SK-N-SH (cell line): ENCODE data around the gene NRL. TPM values are rescaled to one million over a fixed set of nuclear protein-coding genes. Genes with fewer than 3 reads are reported as not detected.

Source experiments
- CTCF ChIA-PET: fragments of 300-600, 350-600 bp; formaldehyde crosslinking; extraction: SDS; loops from one replicate; lab custom pipeline; 2021; lab: Yijun Ruan, JAX
- POLR2A ChIA-PET: fragments of 350-600 bp; sonication (Branson Sonifier 250); formaldehyde crosslinking; extraction: SDS; loops from one replicate; lab custom pipeline; 2020; ENCODE audit warnings: antibody characterized with exemption, inconsistent platforms; lab: Yijun Ruan, JAX
- DNase-seq: peaks from one replicate; pipeline ENCODE4 v3.0.0; 2012
- H2AFZ ChIP-seq: fragments of 200-600 bp; sonication (generic); 2 replicates; pipeline ENCODE4 v1.8.1; 2016; ENCODE audit warnings: antibody characterized with exemption, mild to moderate bottlenecking, low read depth
- H3F3A ChIP-seq: fragments of 200-600 bp; sonication (generic); replicated peaks from 2 replicates; pipeline ENCODE3; 2016; ENCODE audit warnings: antibody characterized with exemption, mild to moderate bottlenecking; ENCODE audit not compliant: insufficient read depth
- H3K27ac ChIP-seq, 2 experiments: fragments of 200-500 bp in 1 of 2; fragments of 200-600 bp in 1 of 2; sonication (Bioruptor generic) in 1 of 2; sonication (generic), shearing (Covaris generic) in 1 of 2; 2 replicates each; pipeline versions ENCODE4 v1.5.1 to v1.6.1; 2014 to 2016; ENCODE audit warnings: low read depth in 2 of 2, inconsistent platforms in 1 of 2, low read length in 1 of 2, mild to moderate bottlenecking in 1 of 2, mixed read lengths in 1 of 2
- H3K27me3 ChIP-seq: fragments of 200-600 bp; sonication (generic), shearing (Covaris generic); 2 replicates; pipeline ENCODE4 v1.6.1; 2016; ENCODE audit warnings: mixed run types; ENCODE audit not compliant: insufficient read depth
- H3K36me3 ChIP-seq, 2 experiments: fragments of 200-500 bp in 1 of 2; fragments of 200-600 bp in 1 of 2; sonication (Bioruptor generic) in 1 of 2; sonication (generic) in 1 of 2; replicated peaks in 1 of 2; 2 replicates each; pipeline versions ENCODE3 to v1.5.1; 2014 to 2016; ENCODE audit warnings: low read length in 1 of 2, mild to moderate bottlenecking in 1 of 2; ENCODE audit not compliant: insufficient read depth in 2 of 2, control insufficient read depth in 1 of 2
- H3K4me1 ChIP-seq, 2 experiments: fragments of 200-500 bp in 1 of 2; fragments of 200-600 bp in 1 of 2; sonication (Bioruptor generic) in 1 of 2; sonication (generic), shearing (Covaris generic) in 1 of 2; 2 replicates each; pipeline versions ENCODE4 v1.5.1 to v1.6.1; 2014 to 2016; ENCODE audit warnings: low read depth in 1 of 2, low read length in 1 of 2, mixed run types in 1 of 2; ENCODE audit not compliant: insufficient read depth in 2 of 2, control insufficient read depth in 1 of 2
- H3K4me2 ChIP-seq: fragments of 200-600 bp; sonication (generic), shearing (Covaris generic); 2 replicates; pipeline ENCODE4 v1.6.1; 2017; ENCODE audit warnings: mixed run types
- H3K4me3 ChIP-seq, 2 experiments: fragments of 200-500 bp in 1 of 2; fragments of 200-600 bp in 1 of 2; sonication (Bioruptor generic) in 1 of 2; sonication (generic), shearing (Covaris generic) in 1 of 2; 2 replicates each; pipeline versions ENCODE4 v1.5.1 to v1.8.1; 2014 to 2016; ENCODE audit warnings: low read depth in 2 of 2, inconsistent platforms in 1 of 2, low read length in 1 of 2, mild to moderate bottlenecking in 1 of 2, mixed read lengths in 1 of 2, moderate library complexity in 1 of 2
- H3K79me2 ChIP-seq: fragments of 200-600 bp; sonication (generic); 2 replicates; pipeline ENCODE4 v1.8.1; 2017; ENCODE audit warnings: mild to moderate bottlenecking; ENCODE audit not compliant: insufficient read depth
- H3K9ac ChIP-seq: fragments of 200-600 bp; sonication (generic); 2 replicates; pipeline ENCODE4 v1.6.1; 2017; ENCODE audit warnings: mixed run types
- H3K9me2 ChIP-seq: fragments of 200-600 bp; sonication (generic); 2 replicates; pipeline ENCODE4 v1.6.1; 2017; ENCODE audit warnings: mixed run types
- H3K9me3 ChIP-seq: fragments of 200-600 bp; sonication (generic); 2 replicates; pipeline ENCODE4 v1.6.1; 2017; ENCODE audit warnings: mixed run types, mild to moderate bottlenecking, moderate library complexity
- H4K20me1 ChIP-seq: fragments of 200-600 bp; sonication (generic); 2 replicates; pipeline ENCODE4 v1.6.1; 2017; ENCODE audit warnings: mild to moderate bottlenecking, mixed run types; ENCODE audit not compliant: insufficient read depth
- ELF1 ChIP-seq: IDR thresholded peaks from 2 replicates; pipeline ENCODE4 v1.4.0; 2012
- EP300 ChIP-seq, 2 experiments: IDR thresholded peaks; 2 replicates each; pipeline versions ENCODE4 v1.4.0 to v1.6.1; 2012; ENCODE audit warnings: borderline replicate concordance in 1 of 2, low read depth in 1 of 2, low read length in 1 of 2
- EZH2phosphoT487 ChIP-seq: fragments of 200-600 bp; sonication (generic); IDR thresholded peaks from 2 replicates; pipeline ENCODE4 v1.6.1; 2017; ENCODE audit warnings: low read depth, mixed run types, mild to moderate bottlenecking, antibody characterized with exemption, moderate library complexity, borderline replicate concordance
- FOSL2 ChIP-seq: IDR thresholded peaks from 2 replicates; pipeline ENCODE4 v1.4.0; 2012; ENCODE audit warnings: low read depth, mild to moderate bottlenecking, moderate library complexity, borderline replicate concordance
- FOXJ3 ChIP-seq: sonication (generic); formaldehyde crosslinking; IDR thresholded peaks from 2 replicates; pipeline ENCODE4 v1.5.1; 2020; ENCODE audit warnings: mild to moderate bottlenecking, missing genetic modification reagents
- GABPA ChIP-seq: IDR thresholded peaks from 2 replicates; pipeline ENCODE4 v1.4.0; 2012; ENCODE audit warnings: low read depth, mild to moderate bottlenecking
- GATA2 ChIP-seq: sonication (generic); formaldehyde crosslinking; IDR thresholded peaks from 2 replicates; pipeline ENCODE4 v1.5.0; 2020; ENCODE audit warnings: mild to moderate bottlenecking, missing genetic modification reagents
- MEF2A ChIP-seq: IDR thresholded peaks from 2 replicates; pipeline ENCODE4 v1.4.0; 2012; ENCODE audit warnings: low read depth, borderline replicate concordance
- RCOR1 ChIP-seq: fragments of 150-350 bp; IDR thresholded peaks from 2 replicates; pipeline ENCODE4 v1.6.1; 2017; ENCODE audit warnings: antibody characterized with exemption, low read length
- REST ChIP-seq: IDR thresholded peaks from 2 replicates; pipeline ENCODE4 v1.6.1; 2012; ENCODE audit warnings: mild to moderate bottlenecking, low read depth, low read length, moderate library complexity
- TEAD4 ChIP-seq: IDR thresholded peaks from 2 replicates; pipeline ENCODE4 v1.4.0; 2012; ENCODE audit warnings: mild to moderate bottlenecking, borderline replicate concordance; ENCODE audit not compliant: insufficient read depth
- USF2 ChIP-seq: fragments of 150-350 bp; IDR thresholded peaks from 2 replicates; pipeline ENCODE4 v1.6.1; 2017; ENCODE audit warnings: antibody characterized with exemption, low read length, low read depth, borderline replicate concordance
- YY1 ChIP-seq: IDR thresholded peaks from 2 replicates; pipeline ENCODE4 v1.4.0; 2012; ENCODE audit warnings: low read depth, mild to moderate bottlenecking
- WGBS: methylation state at CpG from one replicate; pipeline ENCODE4 v1.1.6; 2017; ENCODE audit warnings: low lambda C conversion rate; 5-methylcytosine and 5-hydroxymethylcytosine counted together
- polyA plus RNA-seq, 3 experiments: library from polyadenylated mRNA; depleted of rRNA; stranded (reverse); fragments of >200 nt; gene quantifications; 2 replicates each; pipeline ENCODE4 v1.2.3, GENCODE V29; 2012
- TF ChIP-seq, protein P1 (sequence below): IDR thresholded peaks from 2 replicates; pipeline ENCODE4; 2012
- TF ChIP-seq, protein P2 (sequence below): IDR thresholded peaks from 2 replicates; pipeline ENCODE4 v1.4.0; 2012; ENCODE audit warnings: low read depth, borderline replicate concordance

Gene NRL
- polyA plus RNA-seq, 1 of the 3 experiments (the other 2 are of a cell fraction), result 0.76 TPM

DNA sequence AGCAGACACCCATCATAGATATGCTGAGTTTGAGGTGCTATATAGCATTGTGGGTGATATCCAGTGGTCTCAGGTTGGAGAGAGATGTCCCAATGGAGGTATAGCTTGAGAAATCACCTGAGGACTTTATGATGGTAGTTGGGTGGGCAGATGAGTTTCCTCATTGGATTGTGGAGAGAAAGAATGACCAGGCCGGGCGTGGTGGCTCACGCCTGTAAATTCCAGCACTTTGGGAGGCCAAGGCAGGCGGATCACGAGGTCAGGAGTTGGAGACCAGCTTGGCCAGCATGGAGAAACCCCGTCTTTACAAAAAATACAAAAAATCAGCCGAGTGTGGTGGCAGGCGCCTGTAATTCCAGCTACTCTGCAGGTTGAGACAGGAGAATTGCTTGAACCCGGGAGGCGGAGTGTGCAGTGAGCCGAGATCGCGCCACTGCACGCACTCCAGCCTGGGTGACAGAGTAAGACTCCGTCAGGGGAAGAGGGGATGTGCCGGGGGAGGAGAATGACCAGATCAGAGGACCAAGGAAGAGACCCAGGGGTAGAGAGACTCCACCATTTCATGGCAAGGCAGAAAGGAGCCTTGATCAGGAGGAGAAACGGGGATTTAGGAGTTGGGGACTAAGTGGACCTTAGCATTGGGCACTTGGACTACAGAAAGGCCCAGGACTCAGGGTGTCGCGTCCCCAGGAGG, 21.4 kb downstream of the NRL start:
- no peak for TF ChIP-seq EZH2phosphoT487
- no peak for TF ChIP-seq FOXJ3 (CRISPR knock-in tag)
- no peak for TF ChIP-seq GATA2 (CRISPR knock-in tag)
- TF ChIP-seq, protein P1, sequence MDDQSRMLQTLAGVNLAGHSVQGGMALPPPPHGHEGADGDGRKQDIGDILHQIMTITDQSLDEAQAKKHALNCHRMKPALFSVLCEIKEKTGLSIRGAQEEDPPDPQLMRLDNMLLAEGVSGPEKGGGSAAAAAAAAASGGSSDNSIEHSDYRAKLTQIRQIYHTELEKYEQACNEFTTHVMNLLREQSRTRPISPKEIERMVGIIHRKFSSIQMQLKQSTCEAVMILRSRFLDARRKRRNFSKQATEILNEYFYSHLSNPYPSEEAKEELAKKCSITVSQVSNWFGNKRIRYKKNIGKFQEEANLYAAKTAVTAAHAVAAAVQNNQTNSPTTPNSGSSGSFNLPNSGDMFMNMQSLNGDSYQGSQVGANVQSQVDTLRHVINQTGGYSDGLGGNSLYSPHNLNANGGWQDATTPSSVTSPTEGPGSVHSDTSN, result no peak
- TF ChIP-seq MEF2A, result no peak
- no peak for TF ChIP-seq TEAD4
- TF ChIP-seq YY1, result no peak
- TF ChIP-seq RCOR1, result no peak
- TF ChIP-seq EP300 (IDR thresholded peaks at IDR 0.05; ENCODE audit: borderline replicate concordance in 1 of 2, low read depth in 1 of 2, low read length in 1 of 2), result no peak
- TF ChIP-seq REST, result no peak
- no peak for TF ChIP-seq GABPA
- TF ChIP-seq, protein P2, sequence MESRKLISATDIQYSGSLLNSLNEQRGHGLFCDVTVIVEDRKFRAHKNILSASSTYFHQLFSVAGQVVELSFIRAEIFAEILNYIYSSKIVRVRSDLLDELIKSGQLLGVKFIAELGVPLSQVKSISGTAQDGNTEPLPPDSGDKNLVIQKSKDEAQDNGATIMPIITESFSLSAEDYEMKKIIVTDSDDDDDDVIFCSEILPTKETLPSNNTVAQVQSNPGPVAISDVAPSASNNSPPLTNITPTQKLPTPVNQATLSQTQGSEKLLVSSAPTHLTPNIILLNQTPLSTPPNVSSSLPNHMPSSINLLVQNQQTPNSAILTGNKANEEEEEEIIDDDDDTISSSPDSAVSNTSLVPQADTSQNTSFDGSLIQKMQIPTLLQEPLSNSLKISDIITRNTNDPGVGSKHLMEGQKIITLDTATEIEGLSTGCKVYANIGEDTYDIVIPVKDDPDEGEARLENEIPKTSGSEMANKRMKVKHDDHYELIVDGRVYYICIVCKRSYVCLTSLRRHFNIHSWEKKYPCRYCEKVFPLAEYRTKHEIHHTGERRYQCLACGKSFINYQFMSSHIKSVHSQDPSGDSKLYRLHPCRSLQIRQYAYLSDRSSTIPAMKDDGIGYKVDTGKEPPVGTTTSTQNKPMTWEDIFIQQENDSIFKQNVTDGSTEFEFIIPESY, result no peak
- no peak for TF ChIP-seq FOSL2
- TF ChIP-seq USF2, result no peak
- no peak for TF ChIP-seq ELF1
- TF ChIP-seq, all 33 proteins: peak for 0
- POLR2A ChIA-PET, result interaction anchor here (0.6 to 6.2 kb wide), 11 partner anchors 9 to 129 kb away, joined by 3 to 46 read pairs (median 11); partner anchors contain the start of genes CARMIL3, DCAF11, NRL and PSME2
- WGBS, result 89% methylated on average over 19 of the region's 19 CpGs
- no peaks in the 10 kb centered on the region for H4K20me1 ChIP-seq
- DNase-seq, result no peak
- 0 out of 2 replicates have a peak overlapping the region, but pooled peaks have one; percentile 92 for H3K9ac ChIP-seq
- CTCF ChIA-PET, result interaction anchor here (0.9 to 25.4 kb wide), 6 partner anchors 13 to 161 kb away, joined by 3 to 1159 read pairs (median 7); partner anchors contain the start of genes CARMIL3, CPNE6, DCAF11 and IRF9
- peaks cover 16% of the 10 kb centered on the region for H3K79me2 ChIP-seq
- H3K4me2 ChIP-seq, result peak overlapping the region; percentile 100
- peaks cover 0 to 3% of the 10 kb centered on the region in 2 experiments for H3K36me3 ChIP-seq
- H3K9me2 ChIP-seq, result no peaks in the 10 kb centered on the region
- no peaks in the 10 kb centered on the region for H3K27me3 ChIP-seq
- H3K27ac ChIP-seq, result peak overlapping the region; percentile 47 to 70; a peak in 3 of 4 replicates
- no peak overlapping the region for H2AFZ ChIP-seq
- peak overlapping the region in 1 of 2 experiments; percentile 80; a peak in 2 of 4 replicates for H3K4me3 ChIP-seq
- H3K9me3 ChIP-seq, result no peaks in the 10 kb centered on the region
- peaks cover 12 to 19% of the 10 kb centered on the region in 2 experiments; a peak in 2 of 4 replicates for H3K4me1 ChIP-seq
- H3F3A ChIP-seq, result peaks cover 3% of the 10 kb centered on the region
